GM18505 (cell line): Measurements from ENCODE around the gene STK31.
"Not testable (repeated sequence)": the region's sequence is repeated elsewhere in the genome, so short reads cannot be mapped to it uniquely, and the experiment has no call there.

Experiments
- ATAC-seq: cut with Tn5 transposase; IDR thresholded peaks from one replicate; pipeline ENCODE4 v1.9.1; 2021; ENCODE audit not compliant: unreplicated experiment
- POLR2A ChIP-seq: IDR thresholded peaks from 4 replicates; pipeline ENCODE4 v1.6.1; 2011; ENCODE audit warnings: borderline replicate concordance; ENCODE audit not compliant: insufficient read depth, insufficient read length; ENCODE audit errors: extremely low read depth

STK31 gene

DNA sequence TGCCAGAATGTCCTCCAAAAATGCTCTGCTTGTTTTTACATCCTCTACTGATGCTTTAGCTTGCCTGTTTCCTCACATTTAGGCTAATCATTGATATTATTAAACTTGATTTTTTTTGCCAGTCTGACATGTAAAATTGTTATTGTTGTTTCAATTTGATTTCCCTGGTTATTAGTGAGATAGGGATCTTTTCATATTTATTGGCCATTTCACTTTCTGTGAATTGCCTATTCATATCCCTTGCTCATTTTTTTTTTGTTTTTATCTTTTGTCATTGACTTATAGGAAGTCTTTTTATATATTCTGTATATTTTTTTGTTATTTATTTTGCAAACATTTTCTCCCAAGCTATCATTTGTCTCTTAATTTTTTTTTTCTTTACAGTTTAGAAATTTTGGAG lies 16.8 kb upstream of the STK31 start:
- TF ChIP-seq POLR2A = no peak
- ATAC-seq = no peak

DNA sequence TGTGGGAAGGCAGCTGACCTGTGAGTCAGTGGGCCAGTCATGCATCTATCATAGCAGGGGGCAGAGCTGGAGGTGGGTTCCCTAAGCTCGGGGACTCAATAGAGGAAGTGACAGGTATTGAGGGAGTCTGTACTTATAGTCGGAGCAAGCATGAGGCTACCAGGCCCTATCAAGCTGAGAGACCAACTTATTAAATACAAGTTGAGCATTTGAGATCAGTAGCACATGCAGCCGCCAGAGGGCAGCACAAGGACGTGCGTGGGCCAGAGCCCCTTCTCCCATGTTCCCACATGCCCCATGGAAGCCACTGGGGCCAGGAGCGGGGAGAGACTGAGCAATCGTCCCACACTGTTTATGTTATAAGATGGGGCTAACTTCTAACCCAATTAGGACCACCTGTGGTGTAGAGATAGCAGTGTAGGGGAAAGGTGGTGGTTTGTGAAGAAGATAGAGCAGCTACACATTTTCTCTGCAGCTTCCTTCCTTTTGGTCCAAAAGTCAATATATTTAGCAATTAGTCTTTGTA lies 13.0 kb upstream of the STK31 start:
- no peak for TF ChIP-seq POLR2A
- no peak for ATAC-seq

DNA sequence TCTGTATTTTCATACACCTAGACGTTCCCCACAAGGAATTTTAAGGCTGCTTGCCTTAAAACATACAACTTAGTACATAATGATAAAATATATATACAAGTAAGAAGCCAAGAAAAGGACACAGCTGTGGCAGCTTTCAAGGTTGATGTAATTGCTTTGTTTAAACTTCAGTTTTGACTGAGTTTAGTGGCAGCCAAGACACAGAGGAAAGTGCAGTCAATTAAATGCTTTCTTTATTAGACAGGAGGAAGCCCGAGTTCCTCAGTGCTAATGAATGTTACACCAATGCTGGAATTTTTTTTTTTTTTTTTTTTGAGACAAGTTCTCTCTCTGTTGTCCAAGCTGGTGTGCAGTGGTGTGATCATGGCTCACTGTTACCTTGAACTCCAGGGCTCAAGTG lies 11.2 kb upstream of the STK31 start:
- no peak for TF ChIP-seq POLR2A
- ATAC-seq = no peak

DNA sequence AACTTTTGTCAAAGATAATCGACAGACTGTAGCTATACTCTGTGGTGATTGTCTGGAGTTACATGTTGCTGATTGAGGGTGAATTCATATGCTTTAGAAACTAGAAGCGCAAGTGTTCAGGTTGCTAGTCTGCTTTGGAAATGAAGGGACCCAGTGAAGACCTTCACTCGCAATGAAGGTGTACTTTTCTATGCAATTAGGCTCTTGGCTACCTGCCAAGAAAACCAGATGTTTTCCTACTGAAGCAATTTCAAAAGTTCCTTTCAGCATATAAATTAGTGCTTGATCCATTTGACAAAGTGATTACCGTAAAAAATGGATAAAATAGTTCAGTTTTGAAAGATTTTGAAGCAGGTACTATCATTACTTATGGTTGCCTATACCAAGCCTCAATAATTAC lies 10.0 kb upstream of the STK31 start:
- ATAC-seq = no peak
- TF ChIP-seq POLR2A = no peak

DNA sequence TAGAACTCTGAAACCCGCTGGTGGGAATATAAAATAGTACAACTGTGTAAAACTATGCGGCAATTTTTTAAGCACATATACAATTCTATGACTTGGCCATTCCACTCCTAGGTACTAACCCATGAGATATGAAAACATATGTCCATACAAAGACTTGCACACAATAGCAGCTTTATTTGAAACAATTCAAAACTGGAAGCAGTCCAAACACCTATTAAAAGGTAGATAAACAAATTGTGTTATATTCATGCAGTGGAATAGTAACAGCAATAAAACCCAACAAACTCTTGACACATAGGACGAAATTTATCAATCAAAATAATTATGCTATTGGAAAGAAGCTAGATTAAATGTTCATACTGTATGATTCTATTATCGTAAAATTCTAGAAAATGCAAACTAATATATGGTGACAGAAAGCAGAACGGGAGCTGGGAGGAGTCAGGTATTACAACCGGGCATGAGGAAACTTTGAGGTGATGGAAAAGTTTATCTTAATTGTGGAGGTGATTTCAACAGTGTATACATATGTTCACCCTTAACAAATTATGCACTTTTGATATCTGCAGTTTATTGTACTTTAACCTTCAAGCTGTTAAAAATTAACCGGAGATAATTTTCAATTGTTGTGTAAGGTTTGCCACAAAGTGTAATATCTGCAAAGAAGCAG lies 803 bp upstream of the STK31 start:
- ATAC-seq = no peak
- no peak for TF ChIP-seq POLR2A

DNA sequence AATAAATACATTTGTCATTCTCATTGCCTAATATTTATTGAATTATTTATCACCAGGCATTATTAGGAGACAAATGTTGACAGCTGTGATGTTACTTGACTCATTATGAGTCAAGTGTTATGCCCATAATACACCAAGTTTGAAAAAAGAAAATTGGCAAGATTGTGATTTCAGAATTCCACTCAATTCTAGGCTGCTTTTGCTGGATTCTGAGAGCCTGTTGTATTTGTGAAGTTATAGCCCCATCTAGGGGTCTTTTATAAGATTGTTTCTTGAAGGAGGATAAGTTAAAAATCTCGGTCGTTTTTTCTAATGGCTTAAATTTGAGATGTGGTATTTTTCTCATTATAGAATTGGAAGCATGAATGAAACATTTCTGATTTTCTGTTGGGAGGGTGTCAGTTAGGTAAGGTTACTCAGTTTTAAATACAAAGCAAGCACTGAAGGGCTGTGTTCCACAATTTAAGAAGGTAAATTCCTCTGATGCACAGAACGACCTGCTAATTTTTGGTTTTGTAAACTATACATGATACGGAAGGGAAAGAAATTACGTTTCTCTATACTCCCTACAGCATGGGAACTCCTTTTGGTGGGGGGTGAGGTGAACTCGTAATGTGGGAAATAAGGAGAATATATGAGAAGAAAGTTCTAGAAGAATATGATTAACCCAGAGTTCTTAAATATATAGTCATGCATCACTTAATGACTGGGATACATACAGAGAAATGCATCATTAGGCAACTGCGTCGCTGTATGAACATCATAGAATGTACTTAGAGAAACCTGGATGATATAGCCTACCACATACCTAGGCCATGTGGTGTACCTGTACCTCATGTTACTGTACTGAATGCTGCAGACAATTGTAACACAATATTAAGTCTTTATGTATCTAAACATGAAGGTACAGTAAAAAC lies 2.6 kb downstream of the STK31 start:
- no peak for TF ChIP-seq POLR2A
- no peak for ATAC-seq

DNA sequence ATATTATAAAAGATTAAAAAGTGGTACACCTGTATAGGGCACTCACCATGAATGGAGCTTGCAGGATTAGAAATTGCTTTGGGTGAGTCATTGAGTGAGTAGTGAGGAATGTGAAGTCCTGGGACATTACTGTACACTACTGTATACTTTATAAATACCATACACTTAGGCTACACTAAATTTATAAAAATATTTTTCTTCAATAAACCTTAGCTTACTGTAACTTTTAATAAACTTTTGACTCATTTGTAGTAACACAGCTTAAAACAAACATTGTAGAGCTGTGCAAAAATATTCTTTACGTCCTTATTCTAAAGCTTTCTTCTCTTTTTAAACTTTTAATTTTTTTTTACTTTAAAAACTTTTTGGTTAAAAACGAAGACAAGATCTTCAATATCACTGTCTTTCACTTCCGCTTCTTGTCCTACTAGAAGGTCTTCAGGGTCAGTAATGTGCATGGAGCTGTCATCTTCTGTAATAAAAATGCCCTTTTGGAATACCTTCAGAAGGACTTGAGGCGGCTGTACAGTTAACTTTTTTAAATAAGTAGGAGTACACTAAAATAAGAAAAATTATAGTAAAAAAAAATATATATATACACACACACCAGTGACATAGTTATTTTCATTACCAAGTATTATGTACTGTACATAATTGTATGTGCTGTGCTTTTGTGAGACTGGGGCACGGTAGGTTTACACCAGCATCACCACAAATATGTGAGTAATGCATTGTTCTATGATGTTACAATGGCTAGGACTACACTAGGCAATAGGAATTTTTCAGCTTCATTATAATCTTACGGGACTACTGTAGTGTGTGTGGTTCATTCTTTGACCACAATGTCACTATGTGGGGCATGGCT lies 3.5 kb downstream of the STK31 start:
- TF ChIP-seq POLR2A = no peak
- no peak for ATAC-seq

DNA sequence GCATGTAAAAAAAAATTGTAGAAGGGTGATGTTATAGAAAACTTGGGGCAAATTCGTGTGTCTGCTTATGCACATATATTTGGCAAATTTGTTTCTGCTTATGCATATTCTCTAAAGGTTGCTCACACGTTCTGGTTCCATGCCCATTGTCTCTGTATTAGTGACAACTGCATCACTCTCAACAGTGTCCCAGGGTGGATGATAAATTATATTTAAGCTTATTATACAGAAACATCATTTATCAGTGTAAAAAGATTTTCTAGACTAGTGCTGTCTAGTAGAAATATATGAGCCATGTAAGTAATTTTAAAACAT lies 4.1 kb downstream of the STK31 start:
- no peak for TF ChIP-seq POLR2A
- no peak for ATAC-seq

DNA sequence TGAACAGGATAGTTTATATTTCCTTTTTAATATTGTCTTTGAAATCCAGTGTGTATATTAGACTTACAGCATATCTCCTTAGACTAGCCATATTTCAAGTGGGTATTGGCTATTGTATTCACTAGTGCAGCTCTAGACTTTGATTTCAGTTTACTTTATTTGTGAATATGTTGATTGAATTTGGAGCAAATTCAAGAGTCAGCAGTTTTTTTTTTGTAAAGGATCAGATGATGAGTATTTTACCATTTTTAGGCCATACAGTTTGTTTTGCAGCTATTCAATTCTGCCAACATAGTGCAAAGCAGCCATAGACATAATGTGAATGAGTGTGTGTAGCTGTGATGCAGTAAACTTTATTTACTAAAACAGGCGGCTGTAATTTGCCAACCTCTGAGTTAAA lies 4.6 kb downstream of the STK31 start:
- no peak for ATAC-seq
- no peak for TF ChIP-seq POLR2A

DNA sequence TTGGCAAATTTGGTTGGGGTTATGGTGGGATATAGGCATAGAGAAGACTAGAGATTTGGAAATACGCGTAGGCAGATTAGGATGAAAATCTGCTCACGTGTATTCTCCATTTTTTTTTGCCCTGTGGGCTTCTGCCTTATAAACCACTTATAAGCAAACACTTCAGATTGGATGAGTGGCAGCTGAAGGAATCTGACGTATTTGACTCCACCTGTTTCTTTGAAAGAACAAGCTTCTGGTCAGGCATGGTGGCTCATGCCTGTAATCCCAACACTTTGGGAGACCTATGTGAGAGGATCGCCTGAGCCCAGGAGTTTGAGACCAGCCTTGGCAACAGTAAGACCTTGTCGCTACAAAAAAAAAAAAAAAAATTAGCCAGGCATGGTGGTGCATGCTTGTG lies 5.1 kb downstream of the STK31 start:
- TF ChIP-seq POLR2A = no peak
- ATAC-seq = no peak

DNA sequence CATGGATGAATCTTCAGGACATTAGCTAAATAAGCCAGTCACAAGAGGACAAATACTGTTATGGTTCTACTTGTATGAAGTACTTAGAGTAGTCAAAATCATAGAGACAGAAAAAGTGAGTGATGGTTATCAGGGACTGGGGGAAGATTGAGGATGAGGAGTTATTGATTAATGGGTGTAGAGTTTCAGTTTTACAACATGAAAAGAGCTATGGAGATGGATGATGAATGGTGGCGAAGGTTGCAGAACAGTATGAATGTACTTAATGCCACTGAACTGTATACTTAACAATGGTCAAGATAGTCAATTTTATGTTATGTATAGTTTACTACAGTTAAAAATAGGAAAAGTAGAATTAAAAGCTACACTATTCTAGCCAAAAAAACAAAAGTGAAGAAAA lies 7.8 kb downstream of the STK31 start:
- no peak for ATAC-seq
- TF ChIP-seq POLR2A = no peak

DNA sequence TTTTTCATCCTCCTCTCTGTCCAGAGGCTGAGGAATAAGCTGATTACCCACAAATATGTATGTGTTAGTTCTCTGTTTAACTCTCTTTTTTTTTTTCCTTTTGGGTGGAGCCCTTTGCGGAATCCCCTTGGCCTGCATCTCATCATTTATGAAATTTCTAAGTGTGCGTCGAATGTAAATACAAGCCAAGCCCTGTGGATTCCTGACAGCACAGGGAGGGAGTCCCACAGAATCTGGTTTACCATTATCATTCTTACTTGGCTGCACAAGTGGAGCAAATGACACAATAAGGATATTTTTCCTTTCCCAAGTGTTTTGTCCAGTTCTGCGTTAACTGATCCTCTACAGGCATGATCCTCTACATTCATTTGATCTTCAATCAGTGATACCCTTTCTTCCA lies 11.4 kb downstream of the STK31 start:
- no peak for TF ChIP-seq POLR2A
- no peak for ATAC-seq

DNA sequence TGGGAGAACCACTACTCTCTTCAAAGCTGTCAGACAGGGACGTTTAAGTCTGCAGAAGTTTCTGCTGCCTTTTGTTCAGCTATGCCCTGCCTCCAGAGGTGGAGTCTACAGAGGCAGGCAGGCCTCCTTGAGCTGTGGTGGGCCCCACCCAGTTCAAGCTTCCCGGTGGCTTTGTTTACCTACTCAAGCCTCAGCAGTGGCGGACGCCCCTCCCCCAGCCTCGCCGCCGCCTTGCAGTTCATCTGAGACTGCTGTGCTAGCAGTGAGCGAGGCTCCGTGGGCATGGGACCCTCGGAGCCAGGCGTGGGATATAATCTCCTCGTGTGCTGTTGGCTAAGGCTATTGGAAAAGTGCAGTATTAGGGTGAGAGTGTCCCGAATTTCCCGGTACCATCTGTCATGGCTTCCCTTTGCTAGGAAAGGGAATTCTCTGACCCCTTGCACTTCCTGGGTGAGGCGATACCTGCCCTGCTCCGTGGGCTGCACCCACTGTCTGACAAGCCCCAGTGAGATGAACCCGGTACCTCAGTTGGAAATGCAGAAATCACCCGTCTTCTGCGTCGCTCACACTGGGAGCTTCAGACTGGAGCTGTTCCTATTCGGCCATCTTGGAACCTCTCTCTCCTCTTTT lies 12.7 kb downstream of the STK31 start:
- not testable (repeated sequence) for ATAC-seq

DNA sequence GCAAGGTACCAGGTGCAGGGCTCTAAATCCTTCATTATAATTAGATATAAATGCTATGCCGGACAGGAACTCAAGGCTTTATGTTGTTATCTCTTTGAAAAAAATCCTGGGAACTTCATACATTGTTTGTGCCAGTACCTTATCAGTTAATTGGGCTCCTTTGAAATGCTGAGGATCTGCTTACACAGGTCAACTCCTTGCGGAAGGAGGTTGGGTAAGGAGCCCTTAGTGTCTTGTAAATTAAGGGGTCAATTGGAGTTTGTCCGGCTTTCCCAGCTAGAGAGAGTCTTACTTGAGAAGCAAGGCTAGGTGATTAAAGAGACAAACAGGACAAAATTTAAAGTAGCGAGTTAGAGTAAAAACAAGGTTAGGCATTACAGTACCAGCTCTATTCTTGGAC lies 14.1 kb downstream of the STK31 start:
- ATAC-seq = not testable (repeated sequence)
